Activated CD4-positive, alpha-beta T cell treated with anti-CD3 and anti-CD28 coated beads, Interleukin-2, amount 10 ng/mL, durations not matched to agents 24 days and 14 days (primary cell): ENCODE results near the gene ADGRG6. TPM values are rescaled to one million over a fixed set of nuclear protein-coding genes. Genes with fewer than 3 reads are reported as not detected.
"Not testable (repeated sequence)": the region's sequence is repeated elsewhere in the genome, so short reads cannot be mapped to it uniquely, and the experiment has no call there.

ENCODE experiments used
- DNase-seq: peaks from one replicate; pipeline ENCODE4 v3.0.0; 2022
- H3K27ac Mint-ChIP-seq: one replicate; pipeline ENCODE4 v1.8.0; 2022; ENCODE audit warnings: mild to moderate bottlenecking, mixed read lengths
- H3K27me3 Mint-ChIP-seq: one replicate; pipeline ENCODE4 v1.8.0; 2022; ENCODE audit warnings: mixed read lengths
- H3K36me3 Mint-ChIP-seq: one replicate; pipeline ENCODE4 v1.8.0; 2022; ENCODE audit warnings: low read depth, mild to moderate bottlenecking, mixed read lengths
- H3K4me1 Mint-ChIP-seq: one replicate; pipeline ENCODE4 v1.8.0; 2021; ENCODE audit warnings: mixed read lengths
- H3K4me3 Mint-ChIP-seq: one replicate; pipeline ENCODE4 v1.8.0; 2022; ENCODE audit warnings: mild to moderate bottlenecking, moderate library complexity, mixed read lengths
- H3K9me3 Mint-ChIP-seq: one replicate; pipeline ENCODE4 v1.8.0; 2021; ENCODE audit warnings: mixed read lengths
- intact Hi-C: fragments of 100-400 bp; cut with micrococcal nuclease; formaldehyde crosslinking; loops from one replicate; pipeline ENCODE4 v1.15.1; 2023
- total RNA-seq: library from RNA; stranded (reverse); gene quantifications from 2 replicates; pipeline ENCODE4 v1.2.3, GENCODE V29; 2022

Gene ADGRG6
- total RNA-seq, 1 donor from 2014 or later = not detected

DNA sequence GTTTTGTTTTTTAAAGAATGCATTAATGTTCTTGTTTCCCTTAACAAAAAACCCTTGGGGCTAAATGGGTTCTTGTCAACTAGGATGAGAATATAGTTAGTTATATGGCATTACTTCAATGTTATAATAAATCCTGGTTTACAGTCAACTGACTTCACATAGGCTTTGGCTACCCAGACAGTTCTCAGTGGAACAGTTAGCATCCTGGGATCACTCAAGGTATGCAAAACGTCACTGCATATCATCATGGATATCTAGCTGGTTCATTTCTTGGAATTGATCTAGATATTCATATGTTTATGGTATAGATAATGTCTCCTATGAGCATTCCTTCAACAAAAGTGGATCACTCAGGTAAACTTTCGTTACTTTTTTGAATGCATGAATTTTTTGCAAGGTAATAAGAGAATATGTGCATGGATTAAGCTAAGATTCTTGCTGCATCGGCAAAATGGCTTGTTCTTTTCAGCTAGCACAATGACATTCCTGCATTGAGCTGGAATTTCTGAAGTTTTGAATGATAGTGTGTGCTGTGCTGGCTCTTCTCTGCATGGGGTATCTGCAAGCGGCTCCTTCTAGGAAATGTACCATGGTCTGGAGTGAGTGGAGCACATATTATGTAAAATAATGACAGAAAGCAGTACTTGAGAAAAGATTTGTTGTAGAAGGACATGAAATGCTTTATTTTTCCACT lies 138.9 kb downstream of the ADGRG6 start:
- H3K4me3 Mint-ChIP-seq = no peak overlapping the region
- H3K4me1 Mint-ChIP-seq = no peaks in the 10 kb centered on the region
- H3K9me3 Mint-ChIP-seq = no peaks in the 10 kb centered on the region
- H3K36me3 Mint-ChIP-seq = no peaks in the 10 kb centered on the region
- no peak for DNase-seq
- peaks cover 10% of the 10 kb centered on the region for H3K27me3 Mint-ChIP-seq
- intact Hi-C loops = no loop called here
- no peak overlapping the region for H3K27ac Mint-ChIP-seq

DNA sequence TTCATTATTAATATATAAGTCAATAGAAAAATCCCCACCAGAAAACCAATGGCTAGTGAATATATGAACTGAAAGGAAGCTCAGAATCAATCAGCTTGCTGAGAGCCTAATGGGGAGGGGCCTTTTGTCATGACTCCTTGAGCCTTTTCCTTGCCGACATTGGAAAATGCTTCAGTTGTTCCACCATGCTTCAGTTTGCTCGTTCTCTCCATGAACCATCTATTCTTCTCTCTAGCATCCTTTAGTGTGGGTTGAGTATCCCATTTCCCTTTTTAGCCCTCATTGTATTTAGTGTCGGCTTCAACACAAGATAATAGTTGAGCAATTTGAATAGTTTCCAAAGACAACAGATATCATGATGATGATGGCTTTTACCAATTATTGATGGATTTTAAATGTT lies 139.9 kb downstream of the ADGRG6 start:
- Mint-ChIP-seq H3K27me3 (peaks cover 6% of the 10 kb centered on the region), H3K4me3 (no peak overlapping the region), H3K27ac (no peak overlapping the region), H3K4me1 (no peaks in the 10 kb centered on the region), H3K9me3 (no peaks in the 10 kb centered on the region), H3K36me3 (no peaks in the 10 kb centered on the region)
- intact Hi-C loops = no loop called here
- no peak for DNase-seq

DNA sequence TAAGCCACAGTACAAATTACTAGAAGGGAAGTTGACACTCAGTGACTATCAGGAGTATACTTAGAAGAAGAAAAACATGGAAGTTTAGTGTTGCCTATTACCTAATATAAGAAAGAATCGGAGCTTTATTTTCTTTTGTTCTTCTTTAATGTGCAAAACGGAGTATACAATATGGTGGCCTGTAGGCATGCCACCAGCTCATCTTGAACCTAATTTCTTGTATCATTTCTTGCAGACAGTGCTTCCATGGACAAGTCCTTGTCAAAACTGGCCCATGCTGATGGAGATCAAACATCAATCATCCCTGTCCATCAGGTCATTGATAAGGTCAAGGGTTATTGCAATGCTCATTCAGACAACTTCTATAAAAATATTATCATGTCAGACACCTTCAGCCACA lies 141.3 kb downstream of the ADGRG6 start:
- Mint-ChIP-seq H3K4me1 (no peaks in the 10 kb centered on the region), H3K9me3 (no peaks in the 10 kb centered on the region), H3K4me3 (no peak overlapping the region), H3K27me3 (peaks cover 8% of the 10 kb centered on the region), H3K36me3 (no peaks in the 10 kb centered on the region), H3K27ac (no peak overlapping the region)
- no peak for DNase-seq
- intact Hi-C loops = no loop called here

DNA sequence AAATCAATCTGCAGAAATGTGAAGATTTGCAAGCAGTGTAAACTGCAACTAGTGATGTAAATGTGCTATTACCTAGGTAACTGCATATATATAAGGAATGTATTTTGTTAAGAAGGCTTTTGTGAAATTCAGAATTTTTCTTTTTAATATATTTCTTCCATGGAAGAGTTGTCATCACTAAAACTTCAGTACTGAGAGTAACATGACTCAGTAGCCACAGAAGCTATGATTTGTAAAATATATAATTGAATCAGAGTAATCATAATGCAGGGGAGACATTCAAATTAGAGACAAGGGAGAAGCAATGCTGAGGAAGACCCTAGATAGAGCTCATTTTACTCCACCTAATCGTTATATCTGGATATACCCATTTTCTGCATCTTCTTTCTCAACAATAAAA lies 141.7 kb downstream of the ADGRG6 start:
- H3K4me1 Mint-ChIP-seq = no peaks in the 10 kb centered on the region
- H3K36me3 Mint-ChIP-seq = no peaks in the 10 kb centered on the region
- DNase-seq = no peak
- peaks cover 8% of the 10 kb centered on the region for H3K27me3 Mint-ChIP-seq
- H3K27ac Mint-ChIP-seq = no peak overlapping the region
- H3K4me3 Mint-ChIP-seq = no peak overlapping the region
- intact Hi-C loops = no loop called here
- no peaks in the 10 kb centered on the region for H3K9me3 Mint-ChIP-seq

DNA sequence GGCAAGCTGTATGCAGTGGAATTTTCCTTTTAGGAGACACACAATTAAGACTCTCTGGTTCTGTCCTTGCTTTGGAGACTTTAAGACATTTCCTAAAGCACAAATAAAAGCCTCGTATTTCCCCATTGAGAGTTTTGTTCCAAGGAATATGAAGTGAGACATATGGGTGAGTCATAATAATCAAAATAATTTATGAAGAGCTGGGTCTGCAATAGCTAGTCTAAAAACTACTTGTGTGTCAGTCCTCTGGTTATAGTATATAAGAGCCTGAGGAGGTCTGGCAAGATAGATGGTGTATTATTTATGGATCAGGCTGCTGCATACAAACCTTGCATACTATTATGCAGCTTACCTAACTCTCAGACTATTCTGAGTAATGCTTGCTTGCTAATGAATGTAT lies 142.6 kb downstream of the ADGRG6 start:
- H3K27ac Mint-ChIP-seq = no peak overlapping the region
- H3K27me3 Mint-ChIP-seq = peaks cover 8% of the 10 kb centered on the region
- H3K9me3 Mint-ChIP-seq = no peaks in the 10 kb centered on the region
- no peaks in the 10 kb centered on the region for H3K36me3 Mint-ChIP-seq
- no peak for DNase-seq
- H3K4me1 Mint-ChIP-seq = no peaks in the 10 kb centered on the region
- H3K4me3 Mint-ChIP-seq = no peak overlapping the region
- intact Hi-C loops = no loop called here

DNA sequence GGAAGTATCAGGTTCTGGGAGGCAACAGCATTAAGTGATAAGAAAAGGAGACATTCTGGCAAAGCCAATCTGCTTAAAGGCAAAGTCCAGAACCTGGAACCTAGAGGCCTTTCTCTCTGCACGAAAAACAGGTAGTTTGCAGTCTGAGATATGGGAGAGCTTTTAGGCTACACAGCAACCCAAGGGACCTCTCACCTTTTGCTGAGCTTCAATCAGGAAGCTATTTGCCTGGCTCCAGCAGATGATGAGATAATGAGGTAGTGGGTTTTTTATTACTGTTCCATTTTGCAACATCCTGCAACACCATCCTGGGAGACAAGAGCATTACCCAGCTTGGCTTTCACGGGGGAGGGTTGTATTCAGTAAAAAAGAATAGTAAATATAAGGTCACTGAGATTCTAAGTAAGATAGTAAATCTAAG lies 143.1 kb downstream of the ADGRG6 start:
- intact Hi-C loops = no loop called here
- no peak for DNase-seq
- Mint-ChIP-seq H3K4me3 (no peak overlapping the region), H3K4me1 (no peaks in the 10 kb centered on the region), H3K9me3 (no peaks in the 10 kb centered on the region), H3K27ac (no peak overlapping the region), H3K36me3 (no peaks in the 10 kb centered on the region), H3K27me3 (peaks cover 7% of the 10 kb centered on the region)

- Mint-ChIP-seq H3K4me3 (no peak overlapping the region), H3K36me3 (no peaks in the 10 kb centered on the region), H3K27me3 (peaks cover 6% of the 10 kb centered on the region), H3K27ac (no peak overlapping the region), H3K9me3 (no peaks in the 10 kb centered on the region), H3K4me1 (no peaks in the 10 kb centered on the region)
- DNase-seq = no peak
- intact Hi-C loops = no loop called here
Observed at GRCh38 chr6:142446168-142446567, 144.4 kb downstream of the ADGRG6 start.

DNA sequence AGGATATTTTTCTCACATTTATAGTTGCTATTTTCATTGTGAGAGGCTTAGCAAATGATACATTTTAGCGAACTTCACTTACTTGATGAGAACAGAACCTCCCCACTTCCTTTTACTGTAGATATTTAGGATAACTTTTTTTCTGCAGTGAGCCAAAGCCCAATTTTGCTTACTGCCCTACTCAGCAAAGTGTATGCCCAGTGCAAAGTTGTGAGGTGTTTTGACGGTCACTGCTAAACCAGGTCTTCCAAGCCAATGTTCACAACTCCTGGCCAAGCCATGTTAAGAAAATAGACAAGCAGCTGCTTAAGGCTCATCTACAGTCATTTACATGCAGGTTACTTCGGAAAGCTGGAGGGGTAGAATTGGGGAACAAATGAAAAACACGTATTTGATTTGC lies 144.8 kb downstream of the ADGRG6 start:
- intact Hi-C loops = no loop called here
- no peak overlapping the region for H3K27ac Mint-ChIP-seq
- H3K4me3 Mint-ChIP-seq = no peak overlapping the region
- H3K27me3 Mint-ChIP-seq = peaks cover 6% of the 10 kb centered on the region
- no peaks in the 10 kb centered on the region for H3K4me1 Mint-ChIP-seq
- H3K9me3 Mint-ChIP-seq = no peaks in the 10 kb centered on the region
- DNase-seq = no peak
- H3K36me3 Mint-ChIP-seq = no peaks in the 10 kb centered on the region

GRCh38 chr6:142448091-142448729 lies 146.4 kb downstream of the ADGRG6 start:
- H3K9me3 Mint-ChIP-seq = peaks cover 3% of the 10 kb centered on the region
- no peak for DNase-seq
- peaks cover 6% of the 10 kb centered on the region for H3K27me3 Mint-ChIP-seq
- H3K36me3 Mint-ChIP-seq = no peaks in the 10 kb centered on the region
- H3K27ac Mint-ChIP-seq = no peak overlapping the region
- intact Hi-C loops = no loop called here
- H3K4me1 Mint-ChIP-seq = no peaks in the 10 kb centered on the region
- H3K4me3 Mint-ChIP-seq = no peak overlapping the region

DNA sequence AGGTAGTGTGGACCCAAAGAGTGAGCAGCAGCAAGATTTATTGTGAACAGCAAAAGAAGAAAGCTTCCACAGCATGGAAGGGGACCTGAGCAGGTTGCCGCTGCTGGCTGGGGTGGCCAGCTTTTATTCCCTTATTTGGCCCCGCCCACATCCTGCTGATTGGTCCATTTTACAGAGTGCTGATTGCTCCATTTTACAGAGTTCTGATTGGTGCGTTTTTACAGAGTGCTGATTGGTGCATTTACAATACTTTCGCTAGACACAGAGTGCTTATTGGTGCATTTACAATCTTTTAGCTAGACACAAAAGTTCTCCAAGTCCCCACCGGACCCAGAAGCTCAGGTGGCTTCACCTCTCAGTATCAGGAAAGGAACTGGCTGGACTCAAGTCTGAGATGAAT lies 149.0 kb downstream of the ADGRG6 start:
- H3K4me3 Mint-ChIP-seq, H3K4me1 Mint-ChIP-seq, intact Hi-C loops, H3K9me3 Mint-ChIP-seq, DNase-seq, H3K27me3 Mint-ChIP-seq, H3K36me3 Mint-ChIP-seq, H3K27ac Mint-ChIP-seq: not testable (repeated sequence)

DNA sequence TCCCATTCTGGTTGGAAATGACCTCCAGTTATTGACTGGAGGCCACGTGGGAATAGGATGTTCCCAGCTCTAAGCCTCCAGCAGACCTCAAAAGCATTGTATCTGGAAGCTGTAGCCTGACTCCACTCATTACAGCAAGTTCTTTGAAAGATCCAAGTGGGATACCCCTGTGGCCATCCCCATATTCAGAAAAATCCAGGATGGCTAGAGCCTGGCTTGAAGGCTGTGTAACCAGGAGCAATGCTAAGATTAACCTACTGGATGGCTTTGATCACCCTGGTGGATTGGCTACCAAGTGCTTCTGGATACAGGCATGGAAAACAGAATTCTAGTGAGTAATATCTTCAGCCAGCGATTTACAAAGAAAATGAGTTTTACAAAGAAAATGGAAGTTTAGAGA lies 151.2 kb downstream of the ADGRG6 start:
- intact Hi-C loops = no loop called here
- no peaks in the 10 kb centered on the region for H3K36me3 Mint-ChIP-seq
- H3K9me3 Mint-ChIP-seq = peaks cover 3% of the 10 kb centered on the region
- H3K27me3 Mint-ChIP-seq = peaks cover 2% of the 10 kb centered on the region
- H3K4me1 Mint-ChIP-seq = no peaks in the 10 kb centered on the region
- H3K27ac Mint-ChIP-seq = no peak overlapping the region
- no peak for DNase-seq
- H3K4me3 Mint-ChIP-seq = no peak overlapping the region

DNA sequence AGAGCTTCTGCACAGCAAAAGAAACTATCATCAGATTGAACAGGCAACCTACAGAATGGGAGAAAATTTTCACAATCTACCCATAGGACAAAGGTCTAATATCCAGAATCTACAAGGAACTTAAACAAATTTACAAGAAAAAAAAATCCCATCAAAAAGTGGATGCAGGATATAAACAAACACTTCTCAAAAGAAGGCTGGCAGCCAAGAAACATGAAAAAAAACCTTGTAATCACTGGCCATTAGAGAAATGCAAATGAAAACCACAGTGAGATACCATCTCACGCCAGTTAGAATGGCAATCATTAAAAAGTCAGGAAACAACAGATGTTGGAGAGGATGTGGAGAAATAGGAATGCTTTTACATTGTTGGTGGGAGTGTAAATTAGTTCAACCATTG lies 152.4 kb downstream of the ADGRG6 start:
- DNase-seq, H3K4me1 Mint-ChIP-seq, intact Hi-C loops, H3K27ac Mint-ChIP-seq, H3K4me3 Mint-ChIP-seq, H3K36me3 Mint-ChIP-seq, H3K9me3 Mint-ChIP-seq, H3K27me3 Mint-ChIP-seq: not testable (repeated sequence)

GRCh38 chr6:142454848-142455247 lies 153.0 kb downstream of the ADGRG6 start:
- not testable (repeated sequence) for H3K27ac Mint-ChIP-seq, H3K36me3 Mint-ChIP-seq, H3K27me3 Mint-ChIP-seq

DNA sequence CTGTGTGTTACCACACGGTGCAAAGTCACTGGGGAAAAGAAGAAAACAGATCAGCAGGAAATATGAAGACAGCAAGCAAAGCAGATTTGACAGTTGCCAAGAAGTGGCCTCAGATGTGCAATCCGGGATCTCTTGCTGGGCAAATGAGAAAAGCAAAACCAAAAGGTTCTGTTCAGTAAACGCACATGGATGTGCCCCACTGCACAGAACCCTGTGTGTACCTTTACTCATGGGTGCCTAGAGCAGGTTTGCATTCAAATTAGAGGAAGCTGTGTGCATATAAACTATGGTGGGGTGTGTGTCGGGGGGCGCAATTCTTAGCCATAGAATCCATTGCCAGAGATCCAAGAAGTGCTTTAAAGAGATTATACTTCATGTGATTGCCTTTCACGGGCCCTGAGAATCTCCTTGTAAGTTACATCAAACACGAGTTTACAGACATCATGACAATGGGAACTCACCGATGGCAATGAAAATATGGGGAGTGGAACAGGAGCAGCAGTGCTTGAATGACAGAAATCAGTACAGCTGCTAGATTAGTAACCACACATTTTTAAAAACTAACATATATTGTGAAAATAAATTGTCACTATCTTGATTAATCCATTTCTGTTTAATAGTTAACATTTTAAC lies 154.3 kb downstream of the ADGRG6 start:
- Mint-ChIP-seq H3K27me3 (peaks cover 2% of the 10 kb centered on the region), H3K4me3 (no peak overlapping the region), H3K36me3 (no peaks in the 10 kb centered on the region), H3K27ac (no peak overlapping the region), H3K4me1 (no peaks in the 10 kb centered on the region), H3K9me3 (peaks cover 8% of the 10 kb centered on the region)
- intact Hi-C loops = no loop called here
- DNase-seq = no peak

More at GRCh38 chr6:142454848-142455247, 153.0 kb downstream of the ADGRG6 start:
- H3K4me3 Mint-ChIP-seq, intact Hi-C loops, H3K4me1 Mint-ChIP-seq, DNase-seq, H3K9me3 Mint-ChIP-seq: not testable (repeated sequence)
